Right lobe of liver (tissue), 6 donors: ENCODE data around the gene PLA2R1. TPM values are rescaled to one million over a fixed set of nuclear protein-coding genes. Genes with fewer than 3 reads are reported as not detected.

ENCODE experiments used
- ATAC-seq, 4 donors: fragments of 200-7000 bp; cut with Tn5 transposase; one replicate each; pipeline ENCODE4 v1.9.1; 2020; ENCODE audit warnings: mild to moderate bottlenecking in 4 of 4, moderate library complexity in 4 of 4
- DNase-seq, 3 donors: peaks; one replicate each; pipeline ENCODE4 v3.0.0-alpha.2; 2020
- H3K27ac ChIP-seq, 3 donors: fragments of 200-600 bp; one replicate each; pipeline ENCODE4 v1.8.0; 2022
- H3K27me3 ChIP-seq, 2 donors: fragments of 200-600 bp; one replicate each; pipeline ENCODE4 v1.8.0; 2022
- H3K36me3 ChIP-seq, 4 donors: fragments of 200-600 bp; sonication (generic) in 1 of 4; one replicate each; pipeline versions ENCODE4 v1.5.1 to v1.8.0; 2017 to 2022; ENCODE audit warnings: control low read depth in 1 of 4
- H3K4me1 ChIP-seq, 4 donors: fragments of 200-600 bp; sonication (generic) in 1 of 4; one replicate each; pipeline versions ENCODE4 v1.5.1 to v1.8.0; 2017 to 2022; ENCODE audit warnings: control low read depth in 1 of 4
- H3K4me3 ChIP-seq, 3 donors: fragments of 200-600 bp; one replicate each; pipeline ENCODE4 v1.8.0; 2022
- H3K9me3 ChIP-seq, 4 donors: fragments of 200-600 bp; sonication (generic) in 1 of 4; one replicate each; pipeline versions ENCODE4 v1.5.1 to v1.8.0; 2017 to 2022; ENCODE audit warnings: control low read depth in 1 of 4
- CTCF ChIP-seq, 4 donors: fragments of 200-600 bp in 3 of 4; fragments of 450-650 bp in 1 of 4; IDR thresholded peaks; one replicate each; pipeline versions ENCODE4 v1.5.1 to v1.8.0; 2016 to 2022; ENCODE audit warnings: antibody characterized with exemption in 4 of 4, mild to moderate bottlenecking in 2 of 4
- POLR2A ChIP-seq: fragments of 450-650 bp; IDR thresholded peaks from one replicate; pipeline ENCODE4 v1.6.1; 2017; ENCODE audit warnings: antibody characterized with exemption, mild to moderate bottlenecking
- WGBS: methylation state at CpG from one replicate; pipeline ENCODE4 v1.1.6; 2018; ENCODE audit warnings: low coverage, low lambda C conversion rate; ENCODE audit not compliant: insufficient coverage; ENCODE audit errors: missing lambda C conversion rate; 5-methylcytosine and 5-hydroxymethylcytosine counted together
- intact Hi-C, 2 donors: fragments of 100-400 bp; cut with DNase I; formaldehyde crosslinking; loops; one replicate each; pipeline versions ENCODE4 v1.11.2 to v1.14.1; 2022
- total RNA-seq, 6 experiments: library from RNA; depleted of rRNA in 2 of 6; stranded (reverse); fragments of >200 nt in 2 of 6; fragmentation: NEBNext Ultra II Directional in 3 of 6; extraction: Animal tissue kit (Norgen Biotek cat#: 25700) in 3 of 6; gene quantifications; one replicate each; pipeline versions ENCODE4 v1.1.0 to v1.2.4, GENCODE V29; 2016 to 2023
- donor health status: DM: no; HTN: yes; CAD: no.
- donor health status: DM: no; HTN: no; CAD: no.
- donor health status: DM: no; HTN: no; CAD: no.
- donor health status: DM: no; HTN: yes; CAD: no.
- donor health status: DM: no; HTN: yes; CAD: no.

Gene PLA2R1
- total RNA-seq, 6 experiments from 2014 or later = 0.70 to 1.6 (median 0.97) TPM

GRCh38 chr2:159984034-159984433 lies 78.4 kb downstream of the PLA2R1 start:
- Histone ChIP-seq H3K36me3 (no peaks in the 10 kb centered on the region), H3K27me3 (no peaks in the 10 kb centered on the region), H3K9me3 (no peaks in the 10 kb centered on the region), H3K4me1 (no peaks in the 10 kb centered on the region), H3K27ac (no peak overlapping the region), H3K4me3 (no peak overlapping the region)
- no peak for ATAC-seq
- intact Hi-C loops = no loop called here
- TF ChIP-seq CTCF (IDR thresholded peaks at IDR 0.05) = no peak
- DNase-seq = no peak

- 52% methylated on average over 7 of the region's 7 CpGs for WGBS
- intact Hi-C loops = no loop called here
Measured at GRCh38 chr2:159982842-159983785, 79.3 kb downstream of the PLA2R1 start.

GRCh38 chr2:159982270-159982669 lies 80.1 kb downstream of the PLA2R1 start:
- Histone ChIP-seq H3K27me3 (no peaks in the 10 kb centered on the region), H3K4me1 (no peaks in the 10 kb centered on the region), H3K9me3 (no peaks in the 10 kb centered on the region), H3K27ac (no peak overlapping the region), H3K4me3 (no peak overlapping the region), H3K36me3 (no peaks in the 10 kb centered on the region)
- TF ChIP-seq POLR2A = no peak
- no peak for TF ChIP-seq CTCF (IDR thresholded peaks at IDR 0.05)
- ATAC-seq (peak in 1 of 4 donors; percentile 20), DNase-seq (no peak)
- intact Hi-C loops = no loop called here
- 26% methylated on average over 3 of the region's 3 CpGs for WGBS

More at GRCh38 chr2:159982842-159983785, 79.3 kb downstream of the PLA2R1 start:
- H3K27ac ChIP-seq = no peak overlapping the region
- TF ChIP-seq POLR2A (no peak), CTCF (IDR thresholded peaks at IDR 0.05) (no peak)
- no peaks in the 10 kb centered on the region for H3K9me3 ChIP-seq
- no peak overlapping the region for H3K4me3 ChIP-seq
- no peaks in the 10 kb centered on the region for H3K27me3 ChIP-seq
- DNase-seq (no peak), ATAC-seq (no peak)
- H3K36me3 ChIP-seq = no peaks in the 10 kb centered on the region
- H3K4me1 ChIP-seq = no peaks in the 10 kb centered on the region

- no peaks in the 10 kb centered on the region for H3K36me3 ChIP-seq
- no peak for DNase-seq
- H3K27me3 ChIP-seq = no peaks in the 10 kb centered on the region
- no peaks in the 10 kb centered on the region for H3K4me1 ChIP-seq
- no peaks in the 10 kb centered on the region for H3K9me3 ChIP-seq
- H3K27ac ChIP-seq = no peak overlapping the region
- H3K4me3 ChIP-seq = no peak overlapping the region
- no peak for ATAC-seq
- TF ChIP-seq POLR2A (no peak), CTCF (IDR thresholded peaks at IDR 0.05) (no peak)
- WGBS = 62% methylated on average over 5 of the region's 5 CpGs
- intact Hi-C loops = no loop called here
Measured at GRCh38 chr2:159976527-159977160, 85.8 kb downstream of the PLA2R1 start.
